Right renal cortex interstitium (tissue), 3 donors: Measurements from ENCODE around the gene DACH1. TPM values are rescaled to one million over a fixed set of nuclear protein-coding genes. Genes with fewer than 3 reads are reported as not detected.
"Not testable (repeated sequence)": the region's sequence is repeated elsewhere in the genome, so short reads cannot be mapped to it uniquely, and the experiment has no call there.

ENCODE experiments used
- DNase-seq, 3 donors: peaks; one replicate each; pipeline ENCODE4 v3.0.0-alpha.2; 2013; ENCODE audit warnings: low read depth in 3 of 3, low spot score in 2 of 3
- polyA plus RNA-seq, 3 donors: library from polyadenylated mRNA; unstranded; fragments of 120-200 nt; gene quantifications; one replicate each; pipeline ENCODE4 v1.2.1, GENCODE V29; 2013; ENCODE audit not compliant: insufficient read length in 3 of 3

DACH1 gene
- polyA plus RNA-seq, 3 donors = 104 to 121 (median 109) TPM

DNA sequence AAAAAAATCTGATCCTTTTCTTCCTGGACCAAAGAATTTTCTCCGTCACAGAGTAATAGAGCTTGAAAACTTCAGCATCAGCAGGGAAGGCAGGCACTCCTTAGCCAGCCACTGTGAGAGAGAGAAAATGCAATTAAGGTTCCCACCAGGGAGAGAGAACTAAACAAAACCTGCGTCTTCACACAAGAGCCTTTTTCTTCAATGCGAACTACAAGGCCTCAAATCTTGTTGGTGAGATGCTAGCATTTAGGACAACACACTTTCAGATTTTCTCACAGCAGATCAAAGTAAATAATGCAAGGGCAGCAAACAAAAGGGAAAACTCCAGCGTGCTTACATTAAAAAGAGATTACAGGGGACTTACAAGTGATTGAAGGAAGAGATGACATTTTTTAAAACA, 80.1 kb downstream of the DACH1 start:
- DNase-seq = no peak

DNA sequence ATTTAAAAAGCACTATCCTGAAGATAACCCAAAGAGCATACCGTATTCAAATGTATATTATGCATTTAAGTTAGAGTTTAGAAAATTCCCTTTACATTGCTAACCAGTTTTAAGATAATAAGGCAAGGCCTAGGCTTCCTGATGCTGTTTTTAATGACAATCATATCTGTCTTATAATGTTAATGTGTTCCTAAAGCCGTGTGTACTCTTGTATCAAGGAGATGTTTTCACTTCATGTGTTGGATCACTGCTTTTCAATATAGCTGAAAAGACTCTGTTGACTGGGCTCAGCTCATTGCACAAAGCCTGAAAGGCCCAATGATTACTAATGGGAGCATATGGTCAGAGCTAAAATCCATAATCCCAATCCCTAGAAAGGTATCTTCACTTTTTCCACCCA, 81.6 kb downstream of the DACH1 start:
- DNase-seq = no peak

DNA sequence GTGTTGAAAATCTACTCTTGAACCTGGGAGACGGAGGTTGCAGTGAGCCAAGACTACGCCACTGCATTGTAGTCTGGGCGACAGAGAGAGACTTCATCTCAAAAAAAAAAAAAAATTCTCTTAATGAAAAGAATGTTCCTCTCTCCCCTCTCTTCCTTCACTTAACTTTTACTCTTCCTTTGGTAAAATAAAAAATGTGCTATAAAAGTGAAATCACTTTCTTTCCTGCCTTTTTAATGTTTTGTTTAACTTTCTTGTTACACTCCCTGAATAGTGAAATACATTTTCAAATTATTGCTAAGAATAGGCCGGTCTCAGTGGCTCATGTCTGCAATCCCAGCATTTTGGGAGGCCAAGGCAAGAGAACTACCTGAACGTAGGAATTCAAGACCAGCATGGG, 86.5 kb downstream of the DACH1 start:
- DNase-seq = no peak

DNA sequence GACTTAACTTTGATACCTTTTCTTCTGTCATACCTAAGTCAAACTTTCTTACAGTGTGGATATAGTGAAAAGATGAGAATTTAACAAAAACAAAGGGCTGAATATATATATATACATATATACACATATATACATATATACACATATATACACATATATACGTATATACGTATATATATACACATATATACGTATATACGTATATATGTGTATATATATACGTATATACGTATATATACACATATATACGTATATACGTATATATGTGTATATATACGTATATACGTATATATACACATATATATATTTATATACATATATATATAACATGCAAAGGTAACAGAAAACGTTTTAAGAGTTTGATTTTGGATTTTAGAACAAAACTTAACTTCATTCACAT, 88.0 kb downstream of the DACH1 start:
- DNase-seq = not testable (repeated sequence)

DNA sequence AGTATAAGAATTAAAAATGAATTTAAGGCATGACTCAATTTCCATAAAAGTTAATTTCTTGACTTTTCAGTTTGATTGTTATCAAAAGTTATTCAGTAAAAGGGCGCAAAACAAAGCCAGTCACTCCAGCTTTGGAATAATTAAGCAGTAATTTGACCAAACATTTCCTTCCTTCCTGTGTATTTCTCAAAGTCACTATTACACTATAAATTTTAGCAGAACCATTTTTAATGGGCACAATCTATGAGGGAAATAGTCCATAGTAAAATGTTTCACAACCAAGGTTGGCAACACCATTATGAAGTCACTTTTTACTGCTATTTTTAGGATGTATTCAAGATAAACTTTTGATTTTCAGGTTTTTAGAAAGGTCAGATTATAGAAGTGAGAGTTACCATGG, 91.0 kb downstream of the DACH1 start:
- no peak for DNase-seq

DNA sequence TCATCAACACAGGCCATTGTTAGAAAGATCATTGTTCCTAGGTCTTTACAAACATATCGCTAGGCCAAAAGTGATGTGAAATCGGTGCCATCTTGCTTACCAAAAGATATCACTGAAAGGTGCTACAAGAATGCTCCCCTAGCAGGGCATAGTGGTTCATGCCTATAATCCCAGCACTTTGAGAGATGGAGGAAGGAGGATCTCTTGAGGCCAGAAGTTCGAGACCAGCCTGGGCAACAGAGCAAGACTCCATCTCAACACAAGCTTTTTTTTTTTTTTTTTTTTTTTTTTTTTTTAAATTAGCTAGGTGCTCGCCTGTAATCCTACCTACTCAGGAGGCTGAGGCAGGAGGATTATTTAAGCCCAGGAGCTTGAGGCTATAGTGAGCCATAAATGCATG, 92.1 kb downstream of the DACH1 start:
- no peak for DNase-seq

DNA sequence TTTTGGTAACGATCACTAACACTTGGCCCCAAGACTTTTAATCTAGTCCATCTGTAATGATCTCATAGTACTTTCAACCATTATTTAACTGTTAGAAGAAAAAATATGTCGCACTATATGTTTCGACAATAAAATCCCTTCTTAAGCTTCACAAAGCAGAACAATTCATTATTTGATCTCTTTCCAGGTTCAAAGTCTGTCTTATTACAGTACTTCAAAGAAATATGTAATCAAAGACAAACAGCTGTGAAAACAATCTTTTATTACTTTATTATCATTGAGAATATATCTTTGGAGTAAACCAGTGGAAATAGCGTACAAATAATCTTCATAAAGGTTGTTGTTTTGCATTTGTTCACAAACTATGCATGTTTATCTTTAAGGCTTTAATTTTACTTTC, 93.5 kb downstream of the DACH1 start:
- no peak for DNase-seq

DNA sequence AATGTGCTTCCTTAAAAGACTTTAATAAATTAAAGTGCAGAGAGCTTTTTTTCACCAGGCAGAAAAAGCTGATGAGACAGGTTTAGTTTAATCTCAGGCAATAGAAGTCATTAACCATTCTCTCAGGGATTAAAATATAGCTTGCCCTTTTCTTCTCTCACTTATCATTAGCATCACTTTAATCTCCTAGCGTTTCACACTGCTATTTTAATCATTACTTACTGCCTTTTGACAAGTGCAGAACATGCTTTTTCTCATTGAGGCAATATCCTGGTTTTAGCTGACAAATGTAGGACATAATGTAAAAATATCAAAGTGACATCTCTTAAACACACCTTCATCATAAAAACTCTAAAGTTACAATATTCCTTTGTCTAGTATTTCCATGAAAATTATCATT, 94.6 kb downstream of the DACH1 start:
- no peak for DNase-seq

DNA sequence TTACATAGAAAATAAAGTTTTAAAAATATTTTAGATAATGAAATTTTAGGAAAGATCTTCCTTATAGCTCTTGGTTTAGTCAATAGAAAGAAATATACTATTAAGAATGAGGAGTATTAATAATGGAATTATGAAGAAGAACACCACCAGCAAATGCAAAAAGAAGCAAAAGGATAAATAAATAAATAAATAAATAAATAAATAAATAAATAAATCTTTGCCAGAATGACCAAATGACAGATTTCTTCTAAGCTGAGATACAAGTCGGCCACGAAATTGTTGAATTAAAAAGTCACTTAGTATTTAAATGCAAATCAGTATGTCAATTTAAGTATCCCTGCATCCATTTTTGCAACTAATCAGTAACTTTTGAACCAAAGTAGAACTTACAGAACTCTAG, 95.9 kb downstream of the DACH1 start:
- DNase-seq = no peak

DNA sequence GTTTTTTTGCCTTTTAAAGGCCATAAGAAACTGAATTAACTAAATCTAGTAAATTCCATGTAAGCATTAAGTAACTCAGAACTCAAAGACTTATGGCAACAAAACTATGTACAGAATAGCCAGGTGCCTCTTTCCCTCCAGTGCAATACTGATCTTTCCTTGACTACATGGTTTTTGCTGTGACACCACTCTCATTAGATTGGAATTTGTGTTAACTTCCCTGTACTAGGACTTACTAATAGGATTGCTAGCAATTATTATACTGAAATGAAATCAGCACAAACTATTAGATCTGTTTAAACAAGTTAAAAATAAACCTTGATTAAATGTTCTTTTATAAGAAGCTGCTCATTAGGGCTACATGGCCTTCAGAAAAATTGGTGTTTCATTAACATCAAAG, 96.3 kb downstream of the DACH1 start:
- no peak for DNase-seq

DNA sequence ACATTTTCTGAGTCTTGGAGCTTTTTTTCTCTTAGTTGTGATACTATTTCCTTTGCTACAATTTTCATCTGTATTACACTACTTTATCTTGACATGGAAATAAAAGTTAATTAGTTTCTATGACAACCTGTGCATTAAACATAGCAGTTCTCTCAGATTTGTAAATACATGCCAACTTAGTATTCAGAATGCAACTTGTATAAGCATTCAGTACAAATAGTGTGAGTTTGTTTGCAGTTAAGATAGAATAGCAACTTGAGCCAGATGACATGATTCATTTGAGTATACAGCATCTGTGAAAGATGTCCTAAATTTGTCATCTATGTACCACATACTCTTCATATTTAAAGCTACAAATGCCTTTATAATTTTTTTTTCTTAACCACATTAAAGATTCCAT, 98.1 kb downstream of the DACH1 start:
- no peak for DNase-seq

DNA sequence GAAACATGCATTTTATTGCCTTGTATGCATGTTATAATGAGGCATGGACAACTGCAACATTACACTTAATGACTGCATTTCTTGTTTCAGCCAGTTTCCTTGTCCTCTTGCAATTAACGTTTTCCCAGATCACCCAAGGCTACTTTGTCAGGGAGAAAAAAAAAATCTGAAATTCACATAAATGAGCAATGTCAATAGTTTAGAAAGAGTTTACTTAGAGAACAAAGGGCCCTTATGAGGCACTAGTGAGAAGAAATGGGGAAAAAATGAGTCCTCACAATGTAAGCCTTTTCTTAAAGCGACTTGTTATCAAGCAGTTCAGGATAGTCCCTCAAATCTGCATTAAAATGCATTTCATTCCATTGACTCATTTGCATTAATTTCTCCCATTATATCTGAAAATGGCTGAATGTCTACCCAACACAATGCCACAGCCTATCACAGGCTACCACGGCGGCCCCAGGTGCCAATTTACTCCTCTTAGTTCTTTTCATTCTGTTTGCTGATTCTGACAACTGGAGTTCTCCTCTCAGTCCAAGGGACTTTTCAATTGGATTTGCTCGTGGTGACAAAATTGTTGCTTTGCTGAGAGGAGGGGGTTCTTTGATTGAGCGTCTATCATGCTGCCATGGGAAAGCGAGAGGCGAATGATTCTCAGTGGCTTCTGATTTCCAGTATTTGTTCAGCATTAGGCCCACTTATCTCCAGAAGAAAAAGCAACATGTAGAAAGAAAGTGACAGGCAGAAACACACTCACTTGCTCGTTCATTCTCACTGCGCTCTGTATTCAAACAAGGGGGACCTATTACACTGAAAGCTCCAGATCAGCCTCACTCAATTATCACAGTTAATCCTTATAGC, 107.1 kb downstream of the DACH1 start:
- no peak for DNase-seq

DNA sequence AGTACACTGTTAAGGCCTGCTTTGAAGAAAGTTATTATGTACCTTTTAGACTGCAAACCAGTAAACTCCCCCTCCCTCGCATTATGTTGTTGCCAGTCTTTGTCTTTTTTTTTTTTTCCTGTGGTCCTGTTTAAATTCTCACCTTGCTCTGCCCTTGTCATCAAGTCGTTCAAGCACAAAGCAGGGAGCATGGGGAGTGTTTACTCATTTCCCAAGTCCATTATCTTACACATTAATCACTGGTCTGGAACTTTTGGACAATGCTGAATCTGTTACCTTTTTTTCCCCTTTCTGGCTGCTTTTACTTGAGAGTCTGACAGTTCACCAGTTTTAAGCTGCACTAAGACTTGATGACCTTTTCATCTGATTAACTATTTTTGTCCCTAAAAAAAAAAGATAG, 108.2 kb downstream of the DACH1 start:
- DNase-seq = peak in 2 of 3 donors; percentile 39 to 45

DNA sequence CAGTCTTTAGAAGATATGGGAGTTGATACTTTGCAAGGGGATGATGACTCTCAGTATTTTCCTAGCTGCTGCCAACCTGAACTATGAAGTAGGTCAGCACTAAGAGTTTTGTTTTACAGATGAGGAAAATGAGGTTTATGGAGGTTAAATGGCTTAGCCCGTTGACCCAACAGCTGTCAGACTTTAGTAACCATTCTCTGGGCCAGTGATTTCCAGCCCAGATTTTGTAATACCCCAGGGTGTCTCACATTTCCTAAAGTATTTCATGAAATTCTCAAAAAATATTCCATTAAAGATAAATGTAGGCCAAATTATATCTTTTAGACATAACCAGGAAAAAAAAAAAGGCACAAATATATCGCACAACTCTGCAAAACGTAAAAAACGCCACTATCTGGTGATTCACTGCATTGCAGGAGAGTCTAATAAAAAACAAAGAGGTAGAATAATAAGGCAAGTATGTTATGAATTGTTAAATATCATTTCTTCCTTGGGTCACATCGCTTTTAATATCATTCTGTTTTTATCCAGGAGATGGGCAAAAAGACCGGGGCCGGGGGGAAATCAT, 112.5 kb downstream of the DACH1 start:
- no peak for DNase-seq

DNA sequence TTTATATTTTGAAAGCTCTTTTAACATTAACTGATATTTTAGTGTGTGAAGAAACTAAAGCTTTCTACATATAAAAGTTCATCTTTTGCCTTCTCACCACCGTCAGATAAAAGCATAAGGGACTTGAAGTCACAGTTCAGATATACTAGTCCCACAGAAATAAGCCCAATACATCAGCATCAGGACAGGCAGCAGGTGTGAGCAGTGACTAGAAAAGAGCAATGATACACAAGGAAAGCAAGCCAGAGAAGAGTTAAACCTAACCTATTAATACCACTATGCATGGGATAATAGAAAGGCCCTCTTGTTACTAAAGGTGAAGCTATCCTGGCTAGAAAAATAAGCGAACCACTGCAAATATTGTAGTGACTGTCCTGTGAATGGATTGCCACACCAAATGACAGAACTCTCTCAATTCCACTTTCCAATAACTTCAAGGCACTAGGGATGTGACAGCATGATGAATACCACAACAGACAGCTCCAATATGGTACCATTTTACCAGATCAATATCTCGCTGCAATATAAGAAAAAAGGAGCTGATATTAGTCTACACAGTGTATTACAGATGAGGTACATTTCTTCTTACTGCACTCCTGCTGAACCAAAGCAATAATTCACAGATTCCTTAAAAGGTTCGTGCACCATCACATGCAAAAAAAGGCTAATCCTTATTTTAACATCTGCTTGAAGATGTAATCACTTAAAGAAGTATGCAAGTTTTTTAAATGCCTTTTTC, 114.1 kb downstream of the DACH1 start:
- DNase-seq = no peak

DNA sequence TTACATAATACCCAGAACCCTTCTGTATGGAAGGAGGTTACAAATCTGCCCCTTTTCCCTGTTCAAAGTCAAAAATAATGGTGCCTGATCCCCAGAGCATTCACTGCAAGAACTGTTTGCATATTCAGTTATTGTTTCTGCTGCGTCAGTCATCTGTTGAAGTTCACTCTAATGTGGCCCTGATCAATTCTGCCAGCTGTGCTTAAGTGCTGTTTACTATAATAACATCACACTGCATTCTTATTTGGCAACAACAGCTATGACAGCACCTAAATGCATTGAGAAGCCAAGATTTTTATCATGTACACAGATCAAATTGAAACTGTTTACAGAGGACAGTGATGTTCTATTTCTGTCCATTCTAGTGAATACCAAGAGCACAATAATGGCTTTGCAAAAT, 115.9 kb downstream of the DACH1 start:
- DNase-seq = no peak

DNA sequence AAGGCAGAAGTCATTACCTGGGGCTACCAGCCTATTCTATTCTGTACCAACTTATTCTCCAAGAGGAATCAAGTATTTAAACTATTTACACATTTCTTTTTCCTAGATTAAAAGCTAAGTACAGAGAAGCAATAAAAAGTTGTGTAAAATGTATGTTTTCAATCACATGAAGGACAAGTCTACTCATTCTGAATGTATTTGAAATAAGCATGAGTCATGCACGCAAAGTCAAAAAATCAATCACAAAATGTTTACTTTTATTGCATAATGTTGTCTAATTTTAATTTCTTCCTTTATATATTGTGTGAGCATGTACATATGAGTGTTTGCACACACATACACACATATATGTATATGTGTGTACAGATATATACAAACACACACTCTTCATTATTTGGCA, 136.7 kb downstream of the DACH1 start:
- no peak for DNase-seq

DNA sequence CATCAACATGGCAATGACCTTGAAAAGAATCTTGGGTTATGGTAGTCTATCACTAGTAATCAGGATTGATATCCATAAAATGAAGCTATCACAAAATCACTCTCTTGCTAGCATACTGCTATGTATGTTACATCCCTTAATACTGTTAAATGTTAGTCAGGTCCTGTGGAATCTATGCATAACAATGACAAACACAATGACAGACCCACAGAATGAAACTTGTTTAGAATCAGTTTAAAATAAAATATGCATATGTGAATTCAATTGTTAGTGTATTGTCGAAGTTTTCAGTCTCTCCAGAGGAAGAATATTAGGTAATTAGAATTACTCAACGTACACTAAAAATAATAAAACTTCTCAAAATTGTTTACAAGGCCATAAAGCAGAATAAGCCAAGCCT, 137.6 kb downstream of the DACH1 start:
- DNase-seq = no peak

DNA sequence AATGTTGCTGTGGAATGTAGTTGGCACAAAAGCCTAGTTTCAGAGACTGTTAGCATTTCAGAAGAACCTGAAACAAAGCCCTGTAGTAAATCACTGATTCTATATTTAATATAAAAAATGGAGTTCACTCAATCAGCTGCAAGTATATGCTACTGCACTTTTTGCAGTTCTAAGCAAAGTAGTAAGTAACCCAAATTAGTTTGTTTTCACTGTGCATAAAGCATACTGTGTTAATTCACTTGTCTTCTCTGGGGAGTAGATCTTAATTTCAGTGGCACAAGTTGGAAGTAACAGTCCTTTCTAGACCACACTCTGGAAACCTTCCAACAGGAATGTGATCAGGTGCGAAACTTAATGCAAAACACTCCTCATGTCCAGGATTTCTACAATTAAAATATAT, 139.3 kb downstream of the DACH1 start:
- DNase-seq = no peak

DNA sequence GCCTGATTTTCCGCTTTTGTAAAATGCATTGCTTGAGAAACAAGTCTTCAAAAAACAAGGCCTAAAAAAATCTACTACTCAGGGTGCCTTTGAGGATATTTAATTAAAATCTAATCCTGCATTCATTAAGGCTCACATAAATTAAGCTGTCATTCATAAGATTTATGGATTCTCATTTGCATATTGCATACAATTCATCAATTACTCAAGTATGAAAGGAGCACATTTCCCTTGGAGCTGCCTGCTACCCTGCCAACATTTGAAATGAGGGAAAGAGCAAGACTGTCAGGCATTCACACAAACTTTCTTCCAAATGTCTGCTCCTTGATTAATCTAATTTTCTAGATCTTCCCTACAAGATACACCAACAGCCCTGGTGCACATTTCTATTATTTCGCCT, 140.0 kb downstream of the DACH1 start:
- no peak for DNase-seq

DNA sequence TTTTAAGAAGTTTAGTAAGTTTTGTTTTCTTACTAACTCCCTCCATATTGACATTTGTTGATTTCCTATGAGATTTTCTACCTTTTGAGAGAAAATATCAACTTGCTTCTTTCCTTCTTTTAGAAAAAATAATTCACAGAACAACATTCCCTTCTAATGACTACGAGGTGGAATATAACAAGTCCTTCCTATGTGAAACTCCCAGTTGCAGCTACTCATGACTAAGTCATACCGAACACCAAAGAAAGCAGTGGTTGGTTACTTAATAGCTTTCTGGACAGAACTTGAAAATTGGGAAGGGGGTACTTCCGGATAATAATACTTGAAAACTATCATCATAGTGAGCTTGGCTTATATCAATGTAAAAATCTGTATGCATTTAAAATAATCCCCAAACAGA, 144.8 kb downstream of the DACH1 start:
- no peak for DNase-seq

DNA sequence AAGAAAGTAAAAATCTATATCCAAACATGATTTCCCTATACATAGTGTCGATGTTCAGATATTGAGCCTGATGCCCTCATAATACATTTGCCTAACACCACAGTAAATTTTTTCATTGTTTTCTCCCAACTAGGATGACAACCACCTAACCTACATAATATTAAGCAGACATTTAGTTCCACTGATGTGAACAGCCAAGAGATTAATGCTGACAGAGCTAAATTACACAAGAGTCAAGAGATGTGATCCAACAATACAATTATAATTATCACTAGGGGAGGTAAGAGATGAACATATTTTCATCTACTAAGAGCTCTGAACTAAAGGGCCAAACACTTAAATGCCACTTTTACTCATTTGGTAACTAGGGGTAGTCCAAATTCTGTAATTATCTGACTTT, 145.9 kb downstream of the DACH1 start:
- no peak for DNase-seq
